Measurements from ENCODE around the gene CAPN13. TPM values are rescaled to one million over a fixed set of nuclear protein-coding genes. Genes with fewer than 3 reads are reported as not detected.

CAPN13 gene
- total RNA-seq, 2 donors from 2014 or later, result not detected

DNA sequence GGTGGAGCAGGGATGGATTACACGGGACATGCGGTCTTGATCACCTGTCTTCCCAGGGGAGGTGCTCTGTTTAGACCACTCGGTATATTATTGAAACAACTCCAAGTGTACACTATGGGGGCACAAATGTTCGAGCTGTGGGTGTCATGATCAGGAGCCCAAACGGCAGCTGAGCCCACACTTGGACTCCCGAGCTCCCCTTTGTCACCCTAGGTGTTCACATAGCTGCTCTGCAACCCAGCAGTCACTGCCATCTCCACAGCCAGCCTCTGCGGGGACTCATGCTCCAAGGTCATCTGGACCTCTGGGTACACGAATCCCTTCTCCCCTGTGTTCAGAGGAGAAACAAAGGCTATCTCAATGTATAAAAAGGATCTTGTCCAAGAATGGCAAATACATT, 46.0 kb downstream of the CAPN13 start:
- H3K4me1 Mint-ChIP-seq, result no peaks in the 10 kb centered on the region
- H3K27me3 Mint-ChIP-seq, result peaks cover 15% of the 10 kb centered on the region
- no peaks in the 10 kb centered on the region for H3K9me3 Mint-ChIP-seq
- no peak overlapping the region for H3K27ac Mint-ChIP-seq
- no peaks in the 10 kb centered on the region for H3K36me3 Mint-ChIP-seq (ENCODE audit: low read depth)
- no peak for ATAC-seq (replicated peaks)
- H3K4me3 Mint-ChIP-seq, result no peak overlapping the region

DNA sequence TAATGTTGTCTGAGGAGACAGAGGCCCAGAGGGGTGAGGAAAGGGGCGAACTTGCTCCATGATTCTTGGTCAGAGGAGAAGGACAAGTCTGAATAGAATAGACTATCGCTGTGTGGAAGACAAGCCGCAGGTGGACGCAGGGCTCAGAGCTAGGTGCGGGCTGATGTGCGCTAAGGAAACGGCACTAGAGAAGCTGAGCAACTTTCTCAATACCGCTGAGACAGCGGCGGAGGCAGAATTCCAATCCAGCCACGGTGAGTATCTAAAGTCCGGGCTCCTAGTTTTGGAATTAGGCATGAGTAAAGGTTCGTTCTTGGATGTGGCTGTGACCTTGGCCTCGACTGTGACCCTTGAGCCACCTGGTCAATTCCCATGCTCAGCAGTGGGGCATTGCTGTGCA, 47.8 kb downstream of the CAPN13 start:
- peaks cover 25% of the 10 kb centered on the region for H3K27me3 Mint-ChIP-seq
- H3K36me3 Mint-ChIP-seq (ENCODE audit: low read depth), result no peaks in the 10 kb centered on the region
- no peak for ATAC-seq (replicated peaks)
- H3K4me3 Mint-ChIP-seq, result no peak overlapping the region
- no peaks in the 10 kb centered on the region for H3K4me1 Mint-ChIP-seq
- no peak overlapping the region for H3K27ac Mint-ChIP-seq
- no peaks in the 10 kb centered on the region for H3K9me3 Mint-ChIP-seq

DNA sequence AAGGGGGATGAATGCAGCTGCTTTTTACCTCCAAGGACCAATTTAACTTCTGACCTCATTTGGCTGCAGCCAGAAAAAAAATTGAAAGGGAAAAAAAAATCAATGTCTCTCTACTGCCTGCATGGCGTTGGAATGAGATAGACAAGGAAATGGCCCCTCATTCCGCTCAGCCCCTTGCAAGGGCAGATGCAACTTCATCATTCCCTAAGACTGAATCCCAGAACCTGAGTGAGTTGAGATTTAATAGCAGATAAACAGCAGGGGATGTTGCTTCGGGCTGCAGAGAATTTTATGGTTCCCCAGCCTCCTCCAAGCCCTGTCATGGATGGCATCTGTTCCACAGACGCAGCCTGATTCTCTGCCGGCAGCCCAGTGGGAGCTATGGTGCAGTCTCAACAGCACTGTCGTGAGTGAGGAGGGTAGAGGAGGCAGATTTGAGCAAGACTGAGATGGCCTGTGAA, 49.0 kb downstream of the CAPN13 start:
- H3K4me1 Mint-ChIP-seq, result no peaks in the 10 kb centered on the region
- H3K27ac Mint-ChIP-seq, result no peak overlapping the region
- H3K4me3 Mint-ChIP-seq, result no peak overlapping the region
- H3K9me3 Mint-ChIP-seq, result no peaks in the 10 kb centered on the region
- peaks cover 28% of the 10 kb centered on the region for H3K27me3 Mint-ChIP-seq
- no peak for ATAC-seq (replicated peaks)
- no peaks in the 10 kb centered on the region for H3K36me3 Mint-ChIP-seq (ENCODE audit: low read depth)

DNA sequence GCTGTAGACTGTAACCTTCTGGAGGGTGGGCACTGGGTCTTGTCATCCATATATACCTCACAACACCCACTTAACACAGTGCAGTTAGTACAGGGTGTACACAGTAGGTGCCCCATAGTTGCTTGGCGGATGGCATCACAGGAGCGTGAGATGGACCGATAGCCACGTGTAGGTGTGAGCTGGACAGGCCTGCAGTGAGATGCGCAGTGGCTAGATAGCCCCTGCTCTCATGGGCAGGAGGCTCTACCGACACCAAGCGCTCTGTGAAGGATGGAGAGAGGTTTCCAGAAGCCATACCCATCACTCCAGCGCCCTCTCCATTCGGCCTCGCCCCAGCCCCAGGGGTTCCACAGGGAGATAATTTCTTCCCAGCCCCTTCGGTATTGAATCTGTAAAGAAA, 49.5 kb downstream of the CAPN13 start:
- H3K27me3 Mint-ChIP-seq, result peaks cover 28% of the 10 kb centered on the region

DNA sequence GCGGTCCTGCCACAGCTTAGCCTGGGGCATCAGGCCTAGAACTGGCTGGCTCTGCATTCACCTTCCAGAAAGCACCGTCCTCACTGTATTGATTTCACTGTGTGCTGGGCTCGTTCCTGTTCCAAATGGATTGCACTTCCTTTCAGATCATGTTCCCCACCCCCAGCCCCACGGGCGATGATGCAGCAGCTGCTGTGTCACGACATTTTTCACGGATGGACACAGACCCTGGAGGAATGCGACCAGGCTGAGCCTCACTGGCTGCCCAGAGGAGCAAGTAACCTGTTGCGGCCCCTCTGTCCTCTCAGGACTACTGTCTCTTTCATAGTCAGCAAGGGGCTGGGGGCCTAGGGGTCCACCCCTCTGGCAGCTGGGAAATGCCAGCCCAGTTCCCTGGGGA, 50.3 kb downstream of the CAPN13 start:
- Mint-ChIP-seq H3K9me3 (no peaks in the 10 kb centered on the region), H3K27ac (no peak overlapping the region), H3K4me1 (no peaks in the 10 kb centered on the region), H3K36me3 (ENCODE audit: low read depth) (no peaks in the 10 kb centered on the region), H3K4me3 (no peak overlapping the region), H3K27me3 (peaks cover 29% of the 10 kb centered on the region)
- no peak for ATAC-seq (replicated peaks)

More for the DNA sequence above, 49.5 kb downstream of the CAPN13 start:
- no peak overlapping the region for H3K4me3 Mint-ChIP-seq
- no peaks in the 10 kb centered on the region for H3K9me3 Mint-ChIP-seq
- no peak for ATAC-seq (replicated peaks)
- no peaks in the 10 kb centered on the region for H3K36me3 Mint-ChIP-seq (ENCODE audit: low read depth)
- H3K4me1 Mint-ChIP-seq, result no peaks in the 10 kb centered on the region
- no peak overlapping the region for H3K27ac Mint-ChIP-seq

DNA sequence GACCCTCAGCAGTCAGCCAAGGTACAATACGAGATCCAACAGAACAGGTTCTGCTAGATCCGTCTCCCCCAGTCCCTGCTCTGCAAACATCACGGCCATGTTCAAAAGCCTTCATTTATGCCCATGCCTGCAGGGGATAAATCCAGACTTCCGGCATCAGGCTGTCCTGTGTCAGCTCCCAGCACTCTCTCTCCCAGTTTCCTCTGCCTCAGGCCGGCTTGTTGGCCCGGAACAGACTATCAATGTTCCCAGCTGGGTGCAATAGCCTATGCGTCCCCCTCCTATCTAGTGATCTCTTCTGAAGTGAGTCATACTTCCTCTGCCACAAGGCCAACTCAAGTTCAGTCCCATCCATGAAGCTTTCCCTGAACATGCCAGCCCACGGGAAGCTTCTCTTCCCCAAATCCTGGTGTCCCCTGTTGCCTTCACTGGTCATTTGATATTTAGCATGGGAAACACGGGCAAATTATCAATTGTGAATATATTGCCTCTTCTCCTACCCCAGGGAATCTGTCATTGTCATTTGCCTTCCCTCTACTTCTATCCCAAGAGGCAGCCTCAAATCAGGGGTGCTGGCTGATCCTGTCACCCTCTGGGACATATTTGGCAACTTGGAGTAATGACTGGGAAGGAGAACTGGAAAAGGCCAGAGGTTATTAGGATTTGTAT, 51.1 kb downstream of the CAPN13 start:
- H3K27me3 Mint-ChIP-seq, result peaks cover 31% of the 10 kb centered on the region
- no peak overlapping the region for H3K27ac Mint-ChIP-seq
- H3K9me3 Mint-ChIP-seq, result no peaks in the 10 kb centered on the region
- H3K4me3 Mint-ChIP-seq, result no peak overlapping the region
- H3K36me3 Mint-ChIP-seq (ENCODE audit: low read depth), result no peaks in the 10 kb centered on the region
- H3K4me1 Mint-ChIP-seq, result no peaks in the 10 kb centered on the region
- no peak for ATAC-seq (replicated peaks)

DNA sequence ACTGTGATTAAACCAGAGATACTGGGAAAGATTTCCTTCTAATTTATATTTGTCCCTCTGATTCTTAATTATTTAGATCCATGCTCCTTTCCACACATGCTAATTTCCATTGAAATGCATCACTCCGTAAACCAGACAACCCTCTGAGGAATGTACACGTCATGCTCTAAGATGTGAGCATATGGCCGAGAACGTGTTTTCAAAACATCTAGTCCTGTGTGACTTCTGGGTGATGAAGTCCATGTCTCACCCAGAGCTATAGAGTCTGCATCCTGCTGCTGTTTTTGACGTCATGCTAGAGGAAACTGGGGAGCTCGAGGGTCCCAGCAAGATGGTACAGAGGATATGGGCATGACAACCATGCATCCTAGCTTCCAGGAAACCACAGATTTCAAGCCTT, 53.6 kb downstream of the CAPN13 start:
- no peak overlapping the region for H3K4me3 Mint-ChIP-seq
- H3K4me1 Mint-ChIP-seq, result no peaks in the 10 kb centered on the region
- no peak overlapping the region for H3K27ac Mint-ChIP-seq
- no peaks in the 10 kb centered on the region for H3K9me3 Mint-ChIP-seq
- no peaks in the 10 kb centered on the region for H3K36me3 Mint-ChIP-seq (ENCODE audit: low read depth)
- no peak for ATAC-seq (replicated peaks)
- H3K27me3 Mint-ChIP-seq, result peaks cover 27% of the 10 kb centered on the region

DNA sequence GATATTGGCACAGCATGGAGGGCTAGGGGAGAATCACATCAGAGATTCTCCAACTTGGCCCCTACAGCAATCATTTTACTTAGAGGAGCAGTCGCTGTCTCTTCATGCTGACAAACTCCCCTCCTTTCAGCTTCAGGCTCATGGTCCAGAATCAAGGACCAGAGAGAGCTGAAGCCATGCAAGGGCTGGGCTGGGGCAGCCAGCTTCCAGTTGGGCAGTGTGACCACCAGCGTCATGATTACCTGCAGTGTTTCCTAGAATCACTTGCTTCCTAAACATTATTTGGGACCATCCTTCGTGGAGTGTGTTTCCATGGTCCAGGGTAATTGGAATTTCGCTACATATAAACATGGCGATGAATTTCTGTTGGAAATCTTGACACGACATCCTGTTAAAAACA, 54.4 kb downstream of the CAPN13 start:
- no peak for ATAC-seq (replicated peaks)
- no peaks in the 10 kb centered on the region for H3K36me3 Mint-ChIP-seq (ENCODE audit: low read depth)
- no peak overlapping the region for H3K4me3 Mint-ChIP-seq
- H3K9me3 Mint-ChIP-seq, result no peaks in the 10 kb centered on the region
- H3K27ac Mint-ChIP-seq, result no peak overlapping the region
- H3K4me1 Mint-ChIP-seq, result no peaks in the 10 kb centered on the region
- H3K27me3 Mint-ChIP-seq, result peaks cover 30% of the 10 kb centered on the region

DNA sequence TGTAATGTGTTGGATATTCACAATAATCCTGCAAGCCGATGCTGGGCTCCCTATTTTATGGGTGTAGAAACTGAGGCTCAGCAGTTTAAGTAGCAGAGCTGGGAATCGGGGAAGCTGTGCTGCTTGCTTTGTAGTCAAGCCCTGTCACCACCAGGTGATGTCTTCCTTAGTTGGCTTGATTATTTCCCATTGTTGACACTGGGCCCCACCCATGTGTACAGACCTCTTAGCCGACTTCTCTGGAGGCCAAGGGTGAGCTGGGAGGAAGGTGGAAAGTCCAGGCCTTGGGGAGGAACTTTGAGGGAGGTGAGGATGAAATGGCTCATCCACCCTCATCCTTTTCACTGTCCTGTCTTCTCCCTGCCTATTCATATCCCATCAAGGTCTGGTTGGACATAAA, 60.0 kb downstream of the CAPN13 start:
- Mint-ChIP-seq H3K27ac (no peak overlapping the region), H3K4me3 (no peak overlapping the region), H3K36me3 (ENCODE audit: low read depth) (no peaks in the 10 kb centered on the region), H3K9me3 (no peaks in the 10 kb centered on the region), H3K27me3 (peaks cover 20% of the 10 kb centered on the region), H3K4me1 (no peaks in the 10 kb centered on the region)
- ATAC-seq (replicated peaks), result no peak

DNA sequence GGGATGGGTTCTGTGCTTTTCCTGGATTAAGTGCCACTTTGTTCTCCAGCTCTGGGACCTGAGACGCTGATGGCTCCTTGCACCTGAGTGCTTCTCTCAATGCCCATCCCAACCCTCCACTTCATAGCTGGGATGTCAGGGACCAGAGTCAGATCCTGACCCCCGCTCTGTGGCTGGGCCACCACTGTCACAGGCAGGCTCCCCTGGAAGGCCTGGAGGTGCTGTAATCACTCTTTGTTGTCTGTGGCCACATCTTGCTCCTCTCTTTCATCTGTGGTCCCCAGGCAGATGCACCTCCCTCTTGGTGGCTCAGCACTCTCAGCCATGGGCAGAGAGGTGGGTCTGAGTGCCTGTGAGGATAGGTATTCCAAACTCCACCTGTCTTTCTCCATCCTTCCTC, 62.4 kb downstream of the CAPN13 start:
- ATAC-seq (replicated peaks), result no peak
- peaks cover 13% of the 10 kb centered on the region for H3K27me3 Mint-ChIP-seq
- no peak overlapping the region for H3K27ac Mint-ChIP-seq
- H3K4me3 Mint-ChIP-seq, result no peak overlapping the region
- H3K9me3 Mint-ChIP-seq, result no peaks in the 10 kb centered on the region
- H3K36me3 Mint-ChIP-seq (ENCODE audit: low read depth), result no peaks in the 10 kb centered on the region
- H3K4me1 Mint-ChIP-seq, result no peaks in the 10 kb centered on the region

DNA sequence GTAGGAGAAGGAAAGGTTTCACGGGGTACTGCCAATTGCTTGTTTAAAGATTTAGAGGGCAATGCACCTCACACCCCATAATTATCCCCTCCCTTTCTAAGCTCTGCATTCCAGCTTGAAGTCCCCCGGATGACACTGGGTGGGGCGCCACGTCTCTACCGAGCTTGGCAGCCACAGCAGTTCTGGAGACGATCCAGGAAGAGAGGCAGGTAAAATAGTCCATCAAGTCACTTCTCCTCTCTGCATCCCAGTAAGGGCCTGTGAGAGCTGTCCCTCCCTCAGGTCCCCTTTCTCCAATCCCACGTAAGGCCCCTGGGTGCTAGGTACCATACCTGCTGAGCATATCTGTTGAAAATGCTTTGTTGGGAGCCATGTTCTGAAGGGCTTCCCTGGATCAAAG, 65.7 kb downstream of the CAPN13 start:
- Mint-ChIP-seq H3K36me3 (ENCODE audit: low read depth) (no peaks in the 10 kb centered on the region), H3K27me3 (peaks cover 12% of the 10 kb centered on the region), H3K4me3 (no peak overlapping the region), H3K4me1 (no peaks in the 10 kb centered on the region), H3K9me3 (no peaks in the 10 kb centered on the region), H3K27ac (no peak overlapping the region)
- no peak for ATAC-seq (replicated peaks)

DNA sequence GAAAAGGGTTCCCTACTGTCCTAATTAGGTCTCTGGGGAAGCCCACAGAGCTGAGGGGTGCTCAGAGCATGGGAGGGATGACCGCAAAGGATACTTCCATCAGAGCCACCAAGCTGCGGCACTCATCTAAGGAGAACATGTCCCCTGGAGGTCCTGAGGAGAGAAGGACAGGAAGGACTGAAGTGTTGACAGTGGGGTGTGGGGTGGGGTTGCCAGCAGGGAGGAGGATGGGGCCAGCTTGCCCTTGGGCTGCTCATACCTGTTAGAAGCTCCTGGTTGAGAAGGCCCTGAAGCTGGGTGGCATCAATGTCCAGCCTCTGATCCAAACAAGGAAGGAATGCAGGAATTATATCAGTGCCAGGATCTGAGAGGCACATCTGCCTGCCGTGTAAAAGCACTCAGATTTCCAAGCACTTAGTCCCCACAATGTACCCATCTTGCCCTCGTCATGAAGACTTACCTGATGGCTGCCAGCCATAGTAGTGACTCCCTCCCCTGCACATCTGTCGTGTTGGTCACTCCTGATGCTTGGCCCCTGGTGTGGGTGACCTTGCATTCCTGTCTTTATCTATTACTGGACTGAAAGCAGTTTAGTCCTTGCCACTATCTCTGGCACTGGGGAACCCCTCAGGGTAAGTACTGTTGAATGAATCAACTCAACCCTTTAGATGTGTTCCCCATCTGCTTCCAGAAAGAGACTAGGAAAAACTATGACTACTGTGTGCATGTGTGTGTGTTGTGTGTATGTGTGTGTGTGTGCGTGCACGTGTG, 68.9 kb downstream of the CAPN13 start:
- no peak overlapping the region for H3K4me3 Mint-ChIP-seq
- no peak for ATAC-seq (replicated peaks)
- H3K27ac Mint-ChIP-seq, result no peak overlapping the region
- peaks cover 7% of the 10 kb centered on the region for H3K27me3 Mint-ChIP-seq
- no peaks in the 10 kb centered on the region for H3K9me3 Mint-ChIP-seq
- no peaks in the 10 kb centered on the region for H3K4me1 Mint-ChIP-seq
- no peaks in the 10 kb centered on the region for H3K36me3 Mint-ChIP-seq (ENCODE audit: low read depth)

DNA sequence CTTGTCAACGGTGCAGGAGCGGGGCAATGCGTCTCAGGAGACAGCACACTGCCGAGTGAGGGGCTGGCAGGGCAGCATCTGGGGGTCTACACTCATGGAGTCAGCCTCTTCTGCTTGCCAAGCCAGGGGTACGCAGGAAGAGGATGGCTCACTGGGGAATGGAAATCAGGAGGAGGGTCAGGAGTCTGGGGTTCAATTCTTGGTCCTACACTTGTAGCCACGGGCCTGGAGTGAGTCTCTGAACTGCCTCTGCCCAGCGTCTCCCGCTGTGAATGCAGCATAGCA, 70.0 kb downstream of the CAPN13 start:
- Mint-ChIP-seq H3K4me1 (no peaks in the 10 kb centered on the region), H3K27ac (no peak overlapping the region), H3K4me3 (no peak overlapping the region), H3K9me3 (no peaks in the 10 kb centered on the region), H3K36me3 (ENCODE audit: low read depth) (no peaks in the 10 kb centered on the region), H3K27me3 (peaks cover 7% of the 10 kb centered on the region)
- ATAC-seq (replicated peaks), result no peak

DNA sequence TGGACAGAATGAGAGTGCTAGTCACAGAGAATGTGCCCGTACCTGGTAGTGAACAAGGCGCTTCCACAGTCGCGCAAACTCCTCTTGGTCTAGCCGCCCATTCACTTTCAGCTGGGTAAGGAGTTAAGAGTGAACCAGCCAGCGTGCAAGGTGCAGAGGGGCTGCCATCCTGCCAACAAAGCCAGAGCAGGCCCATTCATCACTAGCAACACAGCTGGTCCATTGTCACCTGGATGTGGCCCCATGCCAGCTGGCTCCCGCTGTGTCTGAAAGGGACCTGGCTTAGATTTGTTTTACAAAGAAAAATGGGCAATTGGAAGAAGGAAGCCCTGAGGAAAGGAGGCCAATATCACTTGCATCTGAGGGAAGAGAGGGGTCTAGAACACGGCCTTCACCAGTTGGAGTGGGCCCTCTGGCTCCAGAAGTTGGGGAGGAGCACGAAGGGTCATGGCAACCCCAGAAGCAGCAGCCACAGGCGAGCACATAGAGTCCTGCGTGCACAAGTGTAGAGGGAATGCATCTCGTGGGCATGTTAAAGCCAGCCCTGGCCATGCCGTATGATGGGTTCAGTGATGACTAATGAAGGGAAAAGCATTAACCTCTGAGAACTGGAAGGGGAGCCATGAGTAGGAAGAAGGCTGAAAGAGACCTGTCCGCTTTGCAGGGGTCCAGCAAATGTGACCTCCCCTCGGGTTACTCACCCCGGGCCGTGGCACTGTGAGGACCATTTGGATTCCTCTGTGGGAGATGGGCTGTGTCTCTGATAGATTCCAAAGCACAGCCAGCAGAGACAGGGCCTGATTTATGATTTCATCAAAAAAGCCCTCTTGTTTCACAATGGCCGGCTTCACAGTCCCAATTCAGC, 70.6 kb downstream of the CAPN13 start:
- Mint-ChIP-seq H3K36me3 (ENCODE audit: low read depth) (no peaks in the 10 kb centered on the region), H3K9me3 (no peaks in the 10 kb centered on the region), H3K27ac (no peak overlapping the region), H3K4me3 (no peak overlapping the region), H3K4me1 (no peaks in the 10 kb centered on the region), H3K27me3 (peaks cover 7% of the 10 kb centered on the region)
- ATAC-seq (replicated peaks), result no peak

Data from activated T-helper 17 cell treated with anti-CD3 and anti-CD28 coated beads, Interleukin-2, amount 50 U/mL, for 72 hours (primary cell).